AG10803 (cell line): Measurements from ENCODE around the gene SIL1.
A peak's percentile ranks its signal among the peaks of the same experiment; 100 is the strongest.

Experiments used
- DNase-seq: peaks from one replicate; pipeline ENCODE4 v3.0.0; 2010; ENCODE audit warnings: low read depth
- H3K4me3 ChIP-seq: 2 replicates; pipeline ENCODE4 v1.5.1; 2011; ENCODE audit warnings: mild to moderate bottlenecking, low read length, control low read depth
- CTCF ChIP-seq: conservative IDR thresholded peaks from 2 replicates; pipeline ENCODE4 v1.5.1; 2011; ENCODE audit warnings: mild to moderate bottlenecking, low read length, control low read depth, inconsistent platforms

The SIL1 gene

GRCh38 chr5:138911441-138911840 lies 286.7 kb downstream of the SIL1 start:
- peak; percentile 54 for DNase-seq
- H3K4me3 ChIP-seq = no peak overlapping the region
- TF ChIP-seq CTCF = no peak

- no peak for TF ChIP-seq CTCF
- no peak for DNase-seq
- no peak overlapping the region for H3K4me3 ChIP-seq
Measured at GRCh38 chr5:138910546-138911185, 287.5 kb downstream of the SIL1 start.

GRCh38 chr5:138909734-138910133 lies 288.4 kb downstream of the SIL1 start:
- H3K4me3 ChIP-seq = no peak overlapping the region
- TF ChIP-seq CTCF = no peak
- no peak for DNase-seq

GRCh38 chr5:138905541-138905940 lies 292.6 kb downstream of the SIL1 start:
- no peak for TF ChIP-seq CTCF
- peak; percentile 83 for DNase-seq
- H3K4me3 ChIP-seq = no peak overlapping the region

GRCh38 chr5:138903130-138903775 lies 294.9 kb downstream of the SIL1 start:
- H3K4me3 ChIP-seq = no peak overlapping the region
- no peak for TF ChIP-seq CTCF
- DNase-seq = peak; percentile 54

GRCh38 chr5:138901716-138902115 lies 296.5 kb downstream of the SIL1 start:
- TF ChIP-seq CTCF = no peak
- DNase-seq = no peak

GRCh38 chr5:138900281-138900965 lies 297.7 kb downstream of the SIL1 start:
- no peak overlapping the region for H3K4me3 ChIP-seq
- peak; percentile 9 for DNase-seq
- TF ChIP-seq CTCF = no peak

More at GRCh38 chr5:138901716-138902115, 296.5 kb downstream of the SIL1 start:
- H3K4me3 ChIP-seq = no peak overlapping the region
